HG03558 (cell line): ENCODE measurements around the gene CFAP97D2.
"Not testable (repeated sequence)": the region's sequence is repeated elsewhere in the genome, so short reads cannot be mapped to it uniquely, and the experiment has no call there.

Experiments used
- ATAC-seq: cut with Tn5 transposase; IDR thresholded peaks from one replicate; pipeline ENCODE4 v1.9.1; 2021; ENCODE audit warnings: moderate number of reproducible peaks; ENCODE audit not compliant: unreplicated experiment; ENCODE audit errors: extremely low read depth

Gene CFAP97D2

GRCh38 chr13:114185182-114185971 is 6.3 kb downstream of the CFAP97D2 start:
- no peak for ATAC-seq

GRCh38 chr13:114194853-114195252 is 15.8 kb downstream of the CFAP97D2 start:
- no peak for ATAC-seq

DNA sequence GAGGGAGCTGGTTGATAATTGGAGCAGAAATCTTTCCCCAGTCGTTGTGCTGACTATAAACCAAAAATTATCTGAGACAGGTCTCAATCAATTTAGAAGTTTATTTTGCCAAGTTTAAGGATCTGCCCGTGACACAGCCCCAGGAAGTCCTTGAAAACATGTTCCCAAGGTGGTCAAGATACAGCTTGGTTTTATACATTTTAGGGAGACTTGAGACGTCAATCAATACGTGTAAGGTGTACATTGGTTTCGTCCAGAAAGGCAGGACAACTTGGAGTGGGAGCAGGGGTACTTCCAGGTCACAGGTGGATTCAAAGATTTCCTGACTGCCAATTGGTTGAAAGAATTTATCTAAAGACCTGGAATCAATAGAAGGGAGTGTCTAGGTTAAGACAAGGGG is 17.6 kb downstream of the CFAP97D2 start:
- ATAC-seq: no peak

DNA sequence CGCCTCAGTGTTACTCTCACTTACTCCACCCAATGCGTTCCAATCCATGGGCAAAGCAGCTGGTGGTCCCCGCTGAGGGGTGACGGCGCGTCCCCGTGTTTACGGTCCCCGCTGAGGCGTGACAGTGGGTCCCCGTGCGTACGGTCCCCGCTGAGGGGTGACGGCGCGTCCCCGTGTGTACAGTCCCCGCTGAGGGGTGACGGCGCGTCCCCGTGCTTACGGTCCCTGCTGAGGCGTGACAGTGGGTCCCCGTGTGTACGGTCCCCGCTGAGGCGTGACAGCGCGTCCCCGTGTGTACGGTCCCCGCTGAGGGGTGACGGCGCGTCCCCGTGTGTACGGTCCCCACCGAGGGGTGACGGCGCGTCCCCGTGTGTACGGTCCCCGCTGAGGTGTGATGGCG is 19.5 kb downstream of the CFAP97D2 start:
- no peak for ATAC-seq

DNA sequence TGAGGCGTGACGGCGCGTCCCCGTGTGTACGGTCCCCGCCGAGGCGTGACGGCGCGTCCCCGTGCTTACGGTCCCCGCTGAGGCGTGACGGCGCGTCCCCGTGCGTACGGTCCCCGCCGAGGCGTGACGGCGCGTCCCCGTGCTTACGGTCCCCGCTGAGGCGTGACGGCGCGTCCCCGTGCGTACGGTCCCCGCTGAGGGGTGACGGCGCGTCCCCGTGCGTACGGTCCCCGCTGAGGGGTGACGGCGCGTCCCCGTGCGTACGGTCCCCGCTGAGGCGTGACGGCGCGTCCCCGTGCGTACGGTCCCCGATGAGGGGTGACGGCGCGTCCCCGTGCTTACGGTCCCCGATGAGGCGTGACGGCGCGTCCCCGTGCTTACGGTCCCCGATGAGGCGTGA is 20.5 kb downstream of the CFAP97D2 start:
- ATAC-seq: not testable (repeated sequence)

DNA sequence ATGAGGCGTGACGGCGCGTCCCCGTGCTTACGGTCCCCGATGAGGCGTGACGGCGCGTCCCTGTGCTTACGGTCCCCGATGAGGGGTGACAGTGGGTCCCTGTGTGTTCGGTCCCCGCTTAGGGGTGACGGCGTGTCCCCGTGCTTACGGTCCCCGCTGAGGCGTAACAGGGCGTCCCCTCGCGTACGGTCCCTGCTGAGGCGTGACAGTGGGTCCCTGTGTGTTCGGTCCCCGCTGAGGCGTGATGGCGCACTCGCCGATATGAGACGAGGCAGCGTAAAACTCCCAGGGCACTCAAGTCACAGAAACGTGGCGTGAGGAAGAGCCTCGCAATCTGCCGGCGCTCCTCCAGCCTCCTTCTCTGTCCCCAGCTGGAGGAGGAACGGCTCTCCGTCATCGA is 20.9 kb downstream of the CFAP97D2 start:
- no peak for ATAC-seq

DNA sequence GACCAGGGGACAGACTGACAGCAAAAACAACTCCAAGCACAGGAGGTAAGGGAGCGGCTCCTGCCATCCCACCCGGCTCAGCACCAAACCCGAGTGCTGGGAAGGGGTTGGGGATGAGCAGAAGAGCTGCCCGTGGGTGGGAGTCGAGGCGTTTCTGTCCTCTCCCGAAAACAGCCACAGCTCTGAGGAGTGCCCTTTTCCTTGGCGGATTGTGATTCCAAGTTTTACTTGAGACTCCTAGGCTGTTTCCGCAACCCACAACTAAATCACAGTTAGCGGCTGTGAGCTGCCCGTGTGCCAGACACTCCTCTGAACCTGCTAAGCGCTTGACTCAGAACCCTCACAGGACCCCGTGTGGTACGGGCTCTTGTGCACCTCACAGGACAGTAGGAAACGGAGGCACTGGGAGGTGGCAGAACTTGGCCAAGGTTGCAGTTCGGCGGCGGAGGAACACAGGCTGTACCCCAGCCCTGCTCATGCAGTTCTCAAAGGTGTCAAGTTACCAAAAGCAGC is 21.4 kb downstream of the CFAP97D2 start:
- no peak for ATAC-seq

- no peak for ATAC-seq
Measured at GRCh38 chr13:114202581-114202980, 23.5 kb downstream of the CFAP97D2 start.

DNA sequence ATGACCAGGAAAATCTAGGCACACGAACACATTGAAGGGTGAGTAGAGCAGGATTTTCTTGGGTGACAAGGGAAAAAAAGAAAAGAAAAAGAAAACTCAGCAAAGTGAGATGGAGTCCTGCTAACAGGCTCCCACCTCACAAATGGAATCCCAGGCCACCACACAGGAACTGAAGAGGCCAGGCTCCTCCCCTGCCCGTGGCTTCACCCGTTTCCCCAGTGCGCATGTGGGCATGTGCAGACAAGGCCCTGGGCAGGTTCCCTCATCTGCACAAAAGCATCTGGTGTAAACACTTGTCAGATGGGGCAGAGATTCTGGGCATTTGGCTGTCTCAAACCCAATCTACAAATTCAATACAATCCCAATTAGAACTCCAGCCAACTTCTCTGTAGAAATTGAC is 24.5 kb downstream of the CFAP97D2 start:
- ATAC-seq: no peak

DNA sequence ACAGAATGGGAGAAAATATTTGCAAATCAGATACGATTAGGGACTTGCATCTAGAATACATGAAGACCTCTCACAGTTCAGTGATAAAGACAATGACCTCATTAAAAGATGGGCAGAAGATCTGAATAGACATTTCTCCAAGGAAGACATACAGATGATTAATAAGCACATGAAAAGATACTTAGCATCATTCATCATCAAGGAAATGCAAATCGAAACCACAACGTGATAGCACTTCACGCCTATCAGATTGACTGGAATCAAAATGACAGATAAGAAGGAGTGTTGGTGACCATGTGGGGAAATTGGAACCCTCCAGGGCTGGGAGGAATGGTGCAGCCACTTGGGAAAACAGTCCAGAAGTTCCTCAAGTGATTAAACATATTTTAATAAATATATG is 25.8 kb downstream of the CFAP97D2 start:
- ATAC-seq: no peak

- no peak for ATAC-seq
Measured at GRCh38 chr13:114208134-114208533, 29.1 kb downstream of the CFAP97D2 start.

GRCh38 chr13:114211446-114212157 is 32.5 kb downstream of the CFAP97D2 start:
- ATAC-seq: no peak

GRCh38 chr13:114212158-114212495 is 33.1 kb downstream of the CFAP97D2 start:
- no peak for ATAC-seq

- ATAC-seq: no peak
Measured at GRCh38 chr13:114213980-114214379, 34.9 kb downstream of the CFAP97D2 start.

- ATAC-seq: no peak
Measured at GRCh38 chr13:114219392-114219791, 40.3 kb downstream of the CFAP97D2 start.

DNA sequence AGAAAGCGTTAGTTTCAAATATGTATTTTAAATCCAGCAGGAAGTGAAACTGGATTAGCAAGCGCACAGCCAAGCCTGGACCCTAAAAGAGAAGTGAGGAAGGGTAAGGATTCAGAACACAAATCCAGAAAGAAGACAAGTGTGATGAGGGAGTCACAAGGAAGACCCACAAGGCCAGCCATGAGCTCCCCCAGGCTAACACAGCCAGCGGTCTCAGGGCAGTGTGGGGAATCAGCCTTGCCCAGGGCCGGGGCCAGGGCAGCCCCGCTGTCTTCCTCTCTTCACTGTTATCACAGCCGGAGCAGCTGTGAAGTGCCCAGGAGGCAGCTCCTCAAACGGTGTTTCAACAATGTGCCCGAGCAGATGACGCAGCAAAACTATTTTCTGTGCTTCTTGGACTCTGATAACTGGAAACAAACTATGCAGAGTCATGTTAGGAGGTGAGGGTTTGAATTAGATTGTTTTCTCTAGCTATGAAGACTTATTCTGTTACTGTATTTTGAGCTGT is 43.5 kb downstream of the CFAP97D2 start:
- no peak for ATAC-seq

GRCh38 chr13:114224201-114224600 is 45.1 kb downstream of the CFAP97D2 start:
- ATAC-seq: no peak

DNA sequence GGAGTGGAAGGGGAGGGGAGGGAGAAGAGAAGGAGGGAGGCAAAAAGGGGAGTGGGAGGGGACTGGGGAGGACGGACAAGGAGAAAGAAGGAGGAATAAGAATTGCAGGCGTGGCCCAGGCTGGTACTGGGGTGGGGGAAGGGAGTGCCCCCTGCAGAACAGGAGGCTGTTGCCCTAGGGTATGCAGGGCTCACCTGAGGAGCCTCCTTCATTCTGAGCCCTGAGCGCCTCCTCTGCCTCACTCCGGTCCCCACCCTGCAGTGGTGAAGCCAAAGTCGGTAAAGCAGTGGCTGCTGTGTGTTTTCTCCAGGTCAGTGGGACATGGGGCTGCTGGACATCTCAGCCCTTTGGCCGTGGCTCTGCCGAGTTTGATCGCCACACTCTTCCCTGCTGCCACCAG is 46.6 kb downstream of the CFAP97D2 start:
- ATAC-seq: no peak

DNA sequence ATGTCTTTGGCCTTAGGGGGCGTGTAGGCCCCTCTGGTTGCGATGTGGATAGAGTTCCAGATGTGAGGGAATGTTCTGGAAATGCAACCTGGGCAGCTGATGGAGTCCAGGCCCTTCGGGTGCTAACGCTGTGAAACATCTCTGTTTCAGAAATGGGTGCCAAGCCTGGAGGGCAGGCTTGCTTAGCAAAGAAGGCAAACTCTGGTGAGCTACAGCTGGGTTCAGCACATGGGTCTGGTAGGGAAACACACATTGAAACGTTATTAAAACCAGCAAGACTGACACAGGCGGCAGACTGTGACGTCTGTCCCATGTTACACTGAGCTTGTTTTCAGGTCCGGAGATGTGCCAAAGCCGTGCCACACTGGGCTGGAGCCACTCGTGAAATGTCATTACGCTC is 47.0 kb downstream of the CFAP97D2 start:
- no peak for ATAC-seq

DNA sequence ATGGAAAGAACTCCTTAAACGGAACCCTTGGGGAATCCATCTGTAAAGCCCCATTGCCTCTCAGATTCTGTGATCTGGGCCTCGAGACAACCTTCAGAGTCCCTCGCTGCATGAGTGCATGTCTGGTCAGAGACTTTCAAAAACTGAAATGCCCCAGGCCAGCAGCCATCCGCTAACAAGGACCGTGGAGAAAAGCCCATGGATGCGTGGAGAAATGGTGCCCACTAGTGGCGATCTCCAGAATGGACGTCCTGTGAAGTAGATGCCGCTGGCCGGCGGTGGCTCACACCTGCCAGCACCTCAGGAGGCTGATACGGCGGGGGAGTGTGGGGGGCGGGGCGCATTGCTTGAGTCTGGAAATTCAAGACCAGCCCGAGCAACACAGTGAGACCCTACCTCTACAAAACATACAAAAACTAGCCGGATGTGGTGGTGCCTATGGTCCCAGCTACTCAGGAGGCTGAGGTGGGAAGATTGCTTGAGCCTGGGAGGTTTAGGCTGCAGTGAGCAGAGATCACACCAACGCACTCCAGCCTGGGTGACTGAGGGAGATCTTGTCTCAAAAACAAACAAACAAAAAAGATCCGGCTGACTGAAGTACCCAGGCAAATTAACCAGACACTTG is 47.8 kb downstream of the CFAP97D2 start:
- ATAC-seq: no peak

GRCh38 chr13:114227528-114227927 is 48.5 kb downstream of the CFAP97D2 start:
- ATAC-seq: no peak
